HUES6 (cell line): ENCODE measurements around the gene SLC66A2.

ENCODE experiments used
- H3K27ac ChIP-seq: 2 replicates; pipeline ENCODE4 v1.7.0; 2013; ENCODE audit warnings: low read depth, mild to moderate bottlenecking, low read length, inconsistent platforms
- H3K27me3 ChIP-seq: 2 replicates; pipeline ENCODE4 v1.6.1; 2013; ENCODE audit warnings: low read length; ENCODE audit not compliant: control insufficient read depth, insufficient read depth
- H3K36me3 ChIP-seq: 2 replicates; pipeline ENCODE4 v1.6.1; 2013; ENCODE audit warnings: low read length; ENCODE audit not compliant: control insufficient read depth, insufficient read depth
- H3K4me1 ChIP-seq: 2 replicates; pipeline ENCODE4 v1.6.1; 2013; ENCODE audit warnings: low read length; ENCODE audit not compliant: control insufficient read depth, insufficient read depth
- H3K4me3 ChIP-seq: 2 replicates; pipeline ENCODE4 v1.5.1; 2013; ENCODE audit warnings: low read depth, low read length
- H3K9ac ChIP-seq: one replicate; pipeline ENCODE4 v1.6.1; 2013; ENCODE audit warnings: mild to moderate bottlenecking, low read length
- H3K9me3 ChIP-seq: 2 replicates; pipeline ENCODE4 v1.6.1; 2013; ENCODE audit warnings: low read depth, low read length; ENCODE audit not compliant: control insufficient read depth, insufficient read depth

SLC66A2 gene

GRCh38 chr18:79856119-79857007, 95.1 kb downstream of the SLC66A2 start:
- Histone ChIP-seq H3K27ac (no peak overlapping the region), H3K4me1 (peaks cover 5% of the 10 kb centered on the region), H3K27me3 (peaks cover 4% of the 10 kb centered on the region; the same call in 1 of the 2 replicates), H3K9me3 (no peaks in the 10 kb centered on the region), H3K4me3 (no peak overlapping the region), H3K9ac (no peak overlapping the region), H3K36me3 (no peaks in the 10 kb centered on the region)

- H3K9ac ChIP-seq, result no peak overlapping the region
- no peak overlapping the region for H3K27ac ChIP-seq
- peaks cover 5% of the 10 kb centered on the region for H3K4me1 ChIP-seq
- H3K27me3 ChIP-seq, result peaks cover 4% of the 10 kb centered on the region; the same call in 1 of the 2 replicates
- no peak overlapping the region for H3K4me3 ChIP-seq
- H3K9me3 ChIP-seq, result no peaks in the 10 kb centered on the region
- no peaks in the 10 kb centered on the region for H3K36me3 ChIP-seq
These were observed 96.1 kb downstream of the SLC66A2 start for GRCh38 chr18:79855147-79855933.

- peaks cover 4% of the 10 kb centered on the region; the same call in 1 of the 2 replicates for H3K27me3 ChIP-seq
- no peak overlapping the region for H3K4me3 ChIP-seq
- no peaks in the 10 kb centered on the region for H3K36me3 ChIP-seq
- no peak overlapping the region for H3K27ac ChIP-seq
- no peaks in the 10 kb centered on the region for H3K9me3 ChIP-seq
- H3K9ac ChIP-seq, result no peak overlapping the region
- H3K4me1 ChIP-seq, result peaks cover 5% of the 10 kb centered on the region
These were observed 97.5 kb downstream of the SLC66A2 start for GRCh38 chr18:79853993-79854364.

GRCh38 chr18:79853303-79853992, 98.0 kb downstream of the SLC66A2 start:
- Histone ChIP-seq H3K9me3 (no peaks in the 10 kb centered on the region), H3K27ac (no peak overlapping the region), H3K36me3 (no peaks in the 10 kb centered on the region), H3K4me3 (no peak overlapping the region), H3K9ac (no peak overlapping the region), H3K27me3 (peaks cover 4% of the 10 kb centered on the region; the same call in 1 of the 2 replicates), H3K4me1 (peaks cover 5% of the 10 kb centered on the region)

- Histone ChIP-seq H3K9ac (no peak overlapping the region), H3K36me3 (no peaks in the 10 kb centered on the region), H3K9me3 (no peaks in the 10 kb centered on the region), H3K4me3 (no peak overlapping the region), H3K27ac (no peak overlapping the region), H3K27me3 (peaks cover 4% of the 10 kb centered on the region; the same call in 1 of the 2 replicates), H3K4me1 (peaks cover 5% of the 10 kb centered on the region)
These were observed 98.7 kb downstream of the SLC66A2 start for GRCh38 chr18:79852561-79853302.
